CD1c-positive myeloid dendritic cell (primary cell): ENCODE measurements around the gene EPHB2.

Experiments
- DNase-seq: peaks from one replicate; pipeline ENCODE4 v3.0.0-alpha.2; 2016; ENCODE audit errors: extremely low spot score

The EPHB2 gene

DNA sequence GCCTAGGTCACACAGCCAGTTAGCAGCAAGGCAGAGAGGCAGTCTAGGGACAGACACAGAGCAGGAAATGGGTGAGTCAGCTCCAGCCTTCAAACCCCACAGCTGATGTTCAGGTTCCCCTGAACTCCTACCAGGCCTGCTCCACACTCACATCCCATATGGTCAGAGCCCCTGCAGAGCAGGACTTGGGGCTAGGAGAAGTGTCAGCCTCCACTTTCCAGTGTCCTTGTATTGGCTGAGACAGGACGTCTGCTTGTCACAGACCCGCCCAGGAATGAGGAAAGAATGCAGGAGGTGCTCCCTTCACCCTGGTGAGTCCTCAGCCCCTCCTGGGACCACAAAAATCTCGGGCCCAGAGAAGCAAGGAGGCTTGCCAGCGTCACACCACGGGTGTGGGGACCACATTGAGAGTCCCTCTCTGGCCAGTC, 169.5 kb downstream of the EPHB2 start:
- no peak for DNase-seq

DNA sequence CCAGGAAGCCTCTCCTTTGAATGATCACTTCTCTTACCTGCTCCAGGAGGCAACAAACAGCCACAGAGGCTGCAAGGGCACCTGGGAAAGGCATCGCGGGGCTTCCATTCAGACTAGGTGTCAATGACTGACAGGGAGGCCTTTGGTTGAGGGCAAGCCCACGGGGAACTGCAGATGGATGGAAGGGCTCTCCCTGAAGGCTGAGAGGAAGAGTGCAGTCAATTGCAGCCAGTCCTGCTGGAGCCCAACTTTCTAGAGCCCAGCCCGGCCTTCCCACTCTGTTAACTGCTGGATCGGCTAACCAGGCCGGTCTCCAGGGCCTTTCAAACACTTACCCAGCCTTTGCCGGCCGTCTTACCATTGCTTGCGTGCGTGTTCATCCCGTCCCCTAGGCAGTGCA, 172.8 kb downstream of the EPHB2 start:
- no peak for DNase-seq

DNA sequence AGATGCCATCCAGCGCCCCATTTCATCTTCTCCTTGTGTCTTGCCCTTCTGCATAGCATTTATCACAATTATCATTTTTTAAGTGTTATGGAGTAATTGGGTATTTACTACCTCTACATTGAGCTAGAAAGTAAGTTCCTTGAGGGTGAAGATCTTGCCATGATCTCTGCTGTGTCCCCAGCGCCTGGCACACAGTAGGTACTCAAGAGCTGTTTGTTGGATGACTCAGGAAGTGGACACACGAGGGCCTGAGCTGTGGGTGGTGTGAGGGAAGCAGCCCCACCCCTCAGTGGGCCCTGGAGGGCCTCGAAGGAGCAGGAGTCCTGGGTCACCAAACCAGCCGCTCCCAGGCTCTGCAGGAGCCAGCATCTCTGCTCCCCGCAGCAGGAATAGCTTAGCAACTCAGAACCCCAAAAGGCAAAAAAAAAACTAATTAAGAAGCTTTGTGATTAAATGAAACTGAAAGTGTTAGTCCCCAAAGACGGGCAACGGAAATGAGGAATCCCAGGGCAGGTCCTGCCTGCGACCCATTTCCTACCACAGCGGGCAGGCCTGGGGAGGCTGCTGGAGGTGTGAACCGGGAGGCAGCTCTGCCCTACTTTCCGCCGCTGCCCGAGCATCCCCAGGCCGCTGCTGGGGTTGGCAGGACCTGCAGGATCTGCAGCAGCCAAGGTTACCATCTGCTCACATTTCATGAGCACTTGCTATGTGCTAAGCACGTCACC, 174.3 kb downstream of the EPHB2 start:
- DNase-seq: no peak

DNA sequence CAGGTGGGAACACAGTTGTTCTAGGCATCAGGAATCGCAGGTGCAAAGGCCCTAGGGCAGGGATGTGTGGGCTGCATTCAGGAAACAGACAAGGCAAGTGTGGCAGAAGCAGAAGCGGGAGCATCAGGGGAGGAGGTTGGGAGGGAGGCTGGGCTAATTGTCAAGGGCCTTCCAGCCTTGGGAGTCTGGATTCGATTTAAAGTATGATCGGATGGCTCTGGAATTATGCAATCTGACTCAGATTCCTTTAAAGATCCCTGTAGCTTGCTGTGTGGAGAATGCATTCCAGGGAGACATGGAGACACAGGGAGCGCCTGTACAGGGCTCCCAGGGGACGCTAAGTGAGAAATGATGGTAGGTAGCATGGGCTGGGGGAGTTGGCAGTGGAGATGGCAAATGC, 175.6 kb downstream of the EPHB2 start:
- DNase-seq: no peak

DNA sequence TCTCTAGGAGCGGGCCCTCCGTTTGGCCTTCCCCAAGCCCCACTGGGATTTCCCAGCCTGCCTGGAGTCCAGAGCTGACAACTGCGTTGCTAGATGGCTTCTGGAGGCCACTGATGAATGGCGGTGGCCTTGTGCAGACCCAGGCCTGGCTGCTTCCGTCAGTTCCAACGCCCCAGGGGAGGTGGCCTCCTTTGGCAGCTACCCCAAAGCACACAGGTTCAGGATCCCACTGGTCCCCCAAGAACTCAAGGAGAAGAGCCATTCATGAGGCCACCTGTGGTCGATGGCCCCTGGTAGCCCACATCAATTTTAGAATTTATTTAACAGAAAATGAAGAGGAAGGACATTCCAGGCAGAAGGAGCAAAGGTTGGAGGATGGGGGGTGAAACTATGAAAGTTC, 176.9 kb downstream of the EPHB2 start:
- no peak for DNase-seq

DNA sequence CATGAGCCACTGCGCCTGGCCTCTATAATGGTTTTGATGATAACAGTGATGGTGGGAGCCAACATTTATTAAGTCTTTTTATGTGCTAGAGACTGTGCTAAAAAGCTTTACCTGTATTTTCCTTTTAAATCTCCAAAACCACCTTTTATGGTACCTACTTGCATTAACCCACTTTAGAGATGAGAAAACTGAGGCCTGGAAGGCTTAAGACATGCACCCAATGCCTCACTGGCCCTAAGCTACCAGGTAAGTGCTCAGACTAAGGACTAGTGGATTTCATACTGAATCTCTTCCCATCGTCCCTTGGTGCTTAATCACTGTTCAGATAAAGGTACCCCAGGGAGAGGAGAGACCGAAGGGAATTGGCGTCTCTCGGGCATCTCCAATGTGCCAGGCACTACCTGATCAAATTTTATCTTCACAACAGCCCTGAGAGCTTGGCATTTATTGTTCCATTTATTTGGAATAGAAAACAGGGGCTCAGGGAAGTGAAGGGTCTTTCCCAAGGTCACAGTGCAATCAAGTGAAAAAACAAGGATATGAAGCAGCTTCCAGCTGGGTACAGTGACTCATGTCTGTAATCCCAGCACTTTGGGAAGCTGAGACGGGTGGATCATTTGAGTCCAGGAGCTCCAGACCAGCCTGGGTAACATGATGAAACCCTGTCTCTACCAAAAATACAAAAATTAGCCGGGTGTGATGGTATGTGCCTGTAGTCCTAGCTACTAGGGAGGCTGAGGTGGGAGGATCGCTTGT, 177.9 kb downstream of the EPHB2 start:
- no peak for DNase-seq

DNA sequence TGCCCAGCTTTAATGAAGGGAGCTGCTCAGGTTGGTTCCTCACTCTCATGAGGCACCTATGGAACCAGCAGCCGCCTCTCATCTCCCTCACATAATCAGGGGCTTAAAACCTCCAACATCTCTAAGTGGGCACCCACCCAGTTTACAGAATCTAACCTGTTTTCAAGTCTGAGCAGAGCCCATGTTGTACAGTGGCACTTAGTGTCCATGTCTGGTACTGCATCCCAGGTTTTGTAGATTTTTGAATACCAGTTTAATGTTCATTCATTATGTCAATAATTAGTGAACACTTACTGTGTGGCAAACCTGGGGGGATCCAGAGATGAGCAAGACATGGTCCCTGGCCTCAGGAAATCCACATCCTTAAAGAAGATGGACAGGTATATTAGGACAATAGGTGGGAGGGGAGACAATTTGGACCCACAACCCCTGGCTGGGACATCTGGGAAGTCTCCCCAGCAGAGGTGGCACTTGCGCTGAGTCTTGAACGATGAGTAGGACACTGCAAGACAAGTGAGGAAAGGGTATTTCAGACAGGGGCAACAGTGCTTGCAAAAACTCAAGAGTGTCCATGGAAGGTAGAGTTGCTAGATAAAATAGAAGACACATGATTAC, 178.7 kb downstream of the EPHB2 start:
- DNase-seq: peak; percentile 38

DNA sequence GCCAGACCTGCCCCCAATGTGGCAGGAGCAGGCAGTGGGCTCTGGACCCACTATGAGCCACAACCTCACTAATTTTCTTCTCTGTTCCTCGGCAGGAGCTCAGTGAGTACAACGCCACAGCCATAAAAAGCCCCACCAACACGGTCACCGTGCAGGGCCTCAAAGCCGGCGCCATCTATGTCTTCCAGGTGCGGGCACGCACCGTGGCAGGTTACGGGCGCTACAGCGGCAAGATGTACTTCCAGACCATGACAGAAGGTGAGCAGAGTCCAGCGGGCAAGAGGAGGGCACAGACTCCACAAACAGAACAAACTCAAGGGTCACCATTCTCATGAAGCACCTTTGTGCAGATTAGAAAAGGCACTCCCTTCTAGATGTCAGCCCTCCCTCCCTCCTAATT, 182.2 kb downstream of the EPHB2 start:
- no peak for DNase-seq

DNA sequence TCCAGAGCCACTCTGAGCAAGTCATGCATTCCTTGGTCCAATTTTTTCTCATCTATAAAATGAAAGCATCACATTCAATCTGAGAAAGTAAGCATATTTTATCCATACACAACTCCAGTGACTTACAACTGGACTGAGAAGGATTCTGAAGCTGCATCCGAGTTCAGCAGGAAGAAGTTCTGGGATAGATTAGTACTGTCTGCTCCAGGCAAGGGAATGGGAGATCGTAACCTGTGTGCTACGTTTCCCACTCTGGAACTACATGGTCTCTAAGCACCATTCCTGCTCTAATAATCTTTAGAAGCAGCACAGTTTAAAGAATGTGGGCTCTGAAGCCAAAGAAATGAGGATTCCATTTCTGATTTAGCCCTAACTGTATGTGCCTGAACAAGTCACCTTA, 182.7 kb downstream of the EPHB2 start:
- no peak for DNase-seq

DNA sequence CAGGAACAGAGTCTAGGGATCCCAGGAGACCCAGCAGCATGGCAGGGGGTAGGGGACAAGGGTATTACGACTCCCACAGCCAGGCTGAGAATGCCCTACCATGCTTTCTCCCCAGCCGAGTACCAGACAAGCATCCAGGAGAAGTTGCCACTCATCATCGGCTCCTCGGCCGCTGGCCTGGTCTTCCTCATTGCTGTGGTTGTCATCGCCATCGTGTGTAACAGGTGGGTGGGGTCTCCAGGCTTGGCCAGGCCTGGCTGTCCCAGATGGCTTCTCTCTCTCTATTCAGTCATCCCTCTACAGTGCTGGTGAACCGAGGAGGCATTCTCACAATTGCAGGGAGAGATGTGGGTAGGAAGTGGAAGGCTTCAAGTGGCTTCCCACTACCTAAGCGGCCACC, 184.7 kb downstream of the EPHB2 start:
- DNase-seq: no peak

DNA sequence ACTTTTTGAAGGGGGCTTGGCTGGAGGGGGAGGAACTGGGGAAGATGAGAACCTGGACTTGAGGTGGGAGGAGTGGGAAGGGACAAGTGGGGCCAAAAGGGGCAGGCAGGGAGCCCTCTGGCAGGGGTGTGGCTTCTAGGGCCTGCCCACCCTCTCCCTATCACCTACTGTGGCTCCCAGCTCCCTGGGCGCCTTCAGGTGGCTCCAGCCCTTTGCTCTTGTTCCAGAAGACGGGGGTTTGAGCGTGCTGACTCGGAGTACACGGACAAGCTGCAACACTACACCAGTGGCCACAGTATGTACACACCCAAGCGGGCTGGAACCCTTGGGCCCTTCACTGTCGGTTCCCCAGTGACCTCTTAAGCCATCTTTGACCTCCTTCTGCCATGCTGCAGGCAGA, 185.5 kb downstream of the EPHB2 start:
- no peak for DNase-seq

DNA sequence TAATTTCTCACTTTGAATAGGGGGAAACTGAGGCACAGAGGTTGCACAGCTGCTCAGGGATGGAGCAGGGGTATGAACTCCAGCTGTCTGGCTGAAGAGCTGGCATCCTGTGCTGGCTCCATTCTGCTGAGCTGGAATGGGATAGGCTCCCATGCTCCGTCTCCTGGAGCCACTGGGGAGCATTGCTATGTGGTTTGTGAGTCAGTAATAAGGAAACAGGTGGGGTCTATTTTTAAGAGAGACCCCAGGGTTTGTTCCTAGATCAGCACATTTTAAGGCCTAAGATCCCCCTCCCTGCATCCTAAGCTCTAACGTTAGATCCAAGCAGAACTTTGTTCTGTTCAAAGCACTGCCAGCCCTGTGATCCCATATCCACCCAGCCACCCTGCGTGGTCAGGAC, 189.8 kb downstream of the EPHB2 start:
- DNase-seq: no peak

DNA sequence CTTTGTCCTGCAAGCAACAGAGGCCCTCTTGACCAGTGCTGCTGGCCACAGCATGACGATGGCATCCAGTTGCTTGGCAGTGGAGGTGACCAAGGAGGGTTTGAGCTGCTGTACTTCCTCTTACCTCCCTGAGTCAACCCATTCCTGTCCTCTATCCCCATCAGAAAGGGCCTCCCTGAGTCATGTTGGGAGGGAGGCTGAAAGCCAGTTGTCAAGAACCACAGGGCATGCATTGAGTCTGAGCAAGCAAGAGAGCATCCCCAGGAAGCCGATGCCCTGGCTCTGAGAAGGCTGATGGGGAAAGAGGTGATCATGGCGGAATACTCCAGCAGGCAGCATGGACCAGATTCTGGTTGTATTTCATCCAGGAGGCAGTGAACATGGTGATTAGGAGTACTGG, 192.5 kb downstream of the EPHB2 start:
- DNase-seq: no peak

DNA sequence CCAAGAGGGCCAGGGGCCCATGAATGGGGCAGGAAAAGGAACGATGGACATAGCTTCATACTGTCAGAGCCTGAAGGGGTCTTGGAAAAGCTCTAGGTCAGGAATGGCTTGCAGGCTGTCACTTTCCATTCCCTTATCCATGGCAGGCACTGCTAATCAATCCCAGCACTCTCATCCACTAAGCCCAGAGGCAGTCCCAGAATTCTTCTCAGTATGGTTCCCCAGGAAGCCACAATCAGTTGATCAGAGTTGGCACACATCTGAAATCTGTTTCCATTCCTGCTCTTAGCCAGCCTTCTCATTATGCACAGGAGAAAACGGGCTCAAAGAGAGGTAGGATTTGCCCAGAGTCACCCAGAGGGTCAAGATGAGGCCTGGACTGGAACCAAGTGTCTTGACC, 196.3 kb downstream of the EPHB2 start:
- no peak for DNase-seq

DNA sequence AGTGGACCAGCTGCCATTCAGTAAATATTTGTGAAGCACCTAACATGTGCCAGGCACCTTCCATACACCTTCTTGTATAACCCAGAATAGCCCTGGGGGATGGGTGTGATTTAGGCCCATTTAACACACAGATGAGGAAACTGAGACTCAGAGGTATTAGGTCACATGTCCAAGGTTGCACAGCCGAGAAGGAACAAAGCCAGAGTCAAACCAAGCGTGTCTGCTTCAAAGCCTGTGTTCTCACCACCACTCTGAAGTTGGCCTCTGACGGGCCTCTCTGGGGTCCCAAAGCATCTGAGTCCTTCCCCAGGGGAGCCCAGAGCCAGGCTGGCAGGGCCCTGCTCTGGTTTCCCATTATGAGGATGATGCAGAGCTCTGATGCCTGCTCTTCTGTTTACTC, 196.9 kb downstream of the EPHB2 start:
- no peak for DNase-seq

DNA sequence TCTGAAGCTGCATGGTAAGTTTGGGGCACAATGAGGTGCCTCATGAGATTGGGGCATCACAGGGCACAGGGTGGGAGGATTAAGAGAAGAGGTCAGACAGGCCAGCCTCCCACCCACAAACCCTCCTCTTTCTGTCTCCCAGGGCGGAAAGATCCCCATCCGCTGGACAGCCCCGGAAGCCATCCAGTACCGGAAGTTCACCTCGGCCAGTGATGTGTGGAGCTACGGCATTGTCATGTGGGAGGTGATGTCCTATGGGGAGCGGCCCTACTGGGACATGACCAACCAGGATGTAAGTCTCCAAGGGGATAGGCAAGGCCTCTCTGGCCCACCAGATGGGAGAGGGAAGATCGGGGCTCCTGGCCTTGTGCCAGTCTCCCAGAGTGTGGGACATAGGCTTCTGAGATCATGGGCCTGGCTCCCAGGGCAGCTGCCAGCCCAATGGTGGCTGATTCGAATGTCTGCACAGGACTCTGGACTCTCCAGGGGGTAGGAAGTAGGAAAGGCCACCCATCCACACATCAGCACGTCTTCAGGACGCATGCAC, 198.3 kb downstream of the EPHB2 start:
- no peak for DNase-seq

DNA sequence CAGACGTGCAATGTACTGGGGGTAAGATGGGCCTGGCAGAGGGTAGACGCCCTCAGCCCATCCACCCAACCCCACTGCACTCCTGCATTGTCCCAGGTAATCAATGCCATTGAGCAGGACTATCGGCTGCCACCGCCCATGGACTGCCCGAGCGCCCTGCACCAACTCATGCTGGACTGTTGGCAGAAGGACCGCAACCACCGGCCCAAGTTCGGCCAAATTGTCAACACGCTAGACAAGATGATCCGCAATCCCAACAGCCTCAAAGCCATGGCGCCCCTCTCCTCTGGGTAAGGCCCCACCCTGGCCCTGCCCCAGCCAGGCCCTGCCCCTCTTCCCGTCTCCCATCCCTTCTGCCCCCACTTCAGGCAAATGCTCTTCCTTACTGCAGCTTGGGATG, 199.6 kb downstream of the EPHB2 start:
- DNase-seq: no peak

DNA sequence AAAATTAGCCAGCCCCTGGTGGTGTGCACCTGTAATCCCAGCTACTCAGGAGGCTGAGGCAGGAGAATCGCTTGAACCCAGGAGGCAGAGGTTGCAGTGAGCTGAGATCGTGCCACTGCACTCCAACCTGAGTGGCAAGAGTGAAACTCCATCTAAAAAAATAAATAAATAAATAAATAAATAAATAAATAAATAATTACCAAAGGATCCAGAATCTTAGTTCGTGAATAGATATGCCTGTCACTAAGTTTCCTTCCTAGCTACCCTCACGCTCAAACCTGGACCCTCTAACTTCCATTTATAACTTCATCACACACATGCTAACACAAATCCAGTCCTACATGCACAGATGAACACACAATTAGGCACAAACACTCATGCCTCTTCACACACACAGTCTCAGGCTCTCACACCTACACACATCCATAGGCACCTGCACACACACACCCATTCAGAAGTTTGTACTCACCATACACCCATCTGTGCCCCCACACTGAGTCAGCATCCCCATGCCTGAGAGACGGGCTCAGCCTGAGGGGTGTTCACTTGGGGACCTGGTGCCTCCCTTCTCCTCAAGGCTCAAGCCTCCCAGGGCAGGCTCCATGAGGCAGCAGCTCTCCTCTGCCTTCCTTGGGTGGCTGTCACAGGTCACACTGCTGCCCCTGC, 200.5 kb downstream of the EPHB2 start:
- DNase-seq: no peak

DNA sequence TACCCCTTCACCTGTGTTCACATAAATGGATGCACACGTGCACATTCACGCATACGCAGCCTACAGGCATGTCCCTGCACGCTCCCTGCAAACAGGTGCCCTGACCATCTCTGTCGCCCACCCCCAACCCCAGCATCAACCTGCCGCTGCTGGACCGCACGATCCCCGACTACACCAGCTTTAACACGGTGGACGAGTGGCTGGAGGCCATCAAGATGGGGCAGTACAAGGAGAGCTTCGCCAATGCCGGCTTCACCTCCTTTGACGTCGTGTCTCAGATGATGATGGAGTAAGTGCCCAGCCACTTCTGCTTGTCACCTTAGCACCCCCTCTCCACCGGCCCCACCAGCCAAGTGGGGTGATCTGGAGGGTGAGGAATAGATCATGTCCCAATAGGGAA, 201.7 kb downstream of the EPHB2 start:
- no peak for DNase-seq

DNA sequence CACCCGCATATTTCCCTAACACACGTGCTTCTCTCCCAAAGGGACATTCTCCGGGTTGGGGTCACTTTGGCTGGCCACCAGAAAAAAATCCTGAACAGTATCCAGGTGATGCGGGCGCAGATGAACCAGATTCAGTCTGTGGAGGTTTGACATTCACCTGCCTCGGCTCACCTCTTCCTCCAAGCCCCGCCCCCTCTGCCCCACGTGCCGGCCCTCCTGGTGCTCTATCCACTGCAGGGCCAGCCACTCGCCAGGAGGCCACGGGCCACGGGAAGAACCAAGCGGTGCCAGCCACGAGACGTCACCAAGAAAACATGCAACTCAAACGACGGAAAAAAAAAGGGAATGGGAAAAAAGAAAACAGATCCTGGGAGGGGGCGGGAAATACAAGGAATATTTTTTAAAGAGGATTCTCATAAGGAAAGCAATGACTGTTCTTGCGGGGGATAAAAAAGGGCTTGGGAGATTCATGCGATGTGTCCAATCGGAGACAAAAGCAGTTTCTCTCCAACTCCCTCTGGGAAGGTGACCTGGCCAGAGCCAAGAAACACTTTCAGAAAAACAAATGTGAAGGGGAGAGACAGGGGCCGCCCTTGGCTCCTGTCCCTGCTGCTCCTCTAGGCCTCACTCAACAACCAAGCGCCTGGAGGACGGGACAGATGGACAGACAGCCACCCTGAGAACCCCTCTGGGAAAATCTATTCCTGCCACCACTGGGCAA, 202.9 kb downstream of the EPHB2 start:
- DNase-seq: no peak

DNA sequence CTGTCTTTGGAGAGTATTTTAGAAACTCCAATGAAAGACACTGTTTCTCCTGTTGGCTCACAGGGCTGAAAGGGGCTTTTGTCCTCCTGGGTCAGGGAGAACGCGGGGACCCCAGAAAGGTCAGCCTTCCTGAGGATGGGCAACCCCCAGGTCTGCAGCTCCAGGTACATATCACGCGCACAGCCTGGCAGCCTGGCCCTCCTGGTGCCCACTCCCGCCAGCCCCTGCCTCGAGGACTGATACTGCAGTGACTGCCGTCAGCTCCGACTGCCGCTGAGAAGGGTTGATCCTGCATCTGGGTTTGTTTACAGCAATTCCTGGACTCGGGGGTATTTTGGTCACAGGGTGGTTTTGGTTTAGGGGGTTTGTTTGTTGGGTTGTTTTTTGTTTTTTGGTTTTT, 203.5 kb downstream of the EPHB2 start:
- DNase-seq: no peak
